ENCODE data around the gene LSS. TPM values are rescaled to one million over a fixed set of nuclear protein-coding genes. Genes with fewer than 3 reads are reported as not detected.

Gene LSS
- total and polyA plus RNA-seq, 4 donors: 9.3 to 85.2 (median 56.1) TPM

GRCh38 chr21:46264046-46264689 lies 35.6 kb upstream of the LSS start:
- no peak overlapping the region for H3K27ac ChIP-seq (ENCODE audit: low read depth in 1 of 2, low read length in 2 of 2)
- no peak overlapping the region for H3K4me3 ChIP-seq (ENCODE audit: low read length in 2 of 2)
- H3K9me3 ChIP-seq (ENCODE audit: control insufficient read depth, low read length): no peaks in the 10 kb centered on the region
- H3K4me1 ChIP-seq (ENCODE audit: control insufficient read depth in 1 of 2, insufficient read depth in 2 of 2, low read length in 2 of 2): no peaks in the 10 kb centered on the region
- H3K27me3 ChIP-seq (ENCODE audit: control insufficient read depth in 1 of 2, insufficient read depth in 2 of 2, low read length in 1 of 2): no peaks in the 10 kb centered on the region
- ATAC-seq (ENCODE audit: low FRiP score): no peak
- WGBS, 2 donors: 93 to 96% methylated on average over 22 of the region's 22 CpGs
- H3K36me3 ChIP-seq (ENCODE audit: control insufficient read depth in 1 of 2, insufficient read depth in 2 of 2, low read length in 1 of 2): peaks cover 0 to 9% of the 10 kb centered on the region in 2 donors
- intact Hi-C loops (cut with DNase I): no loop called here
- DNase-seq: peak in 1 of 2 donors; percentile 67

GRCh38 chr21:46256501-46256994 lies 28.0 kb upstream of the LSS start:
- intact Hi-C loops (cut with DNase I): no loop called here
- H3K36me3 ChIP-seq (ENCODE audit: control insufficient read depth in 1 of 2, insufficient read depth in 2 of 2, low read length in 1 of 2): peaks cover 0 to 22% of the 10 kb centered on the region in 2 donors
- 91 to 92% methylated on average over 18 of the region's 18 CpGs for WGBS, 2 donors

GRCh38 chr21:46255758-46256337 lies 27.3 kb upstream of the LSS start:
- Histone ChIP-seq H3K4me1 (ENCODE audit: control insufficient read depth in 1 of 2, insufficient read depth in 2 of 2, low read length in 2 of 2) (no peaks in the 10 kb centered on the region), H3K36me3 (ENCODE audit: control insufficient read depth in 1 of 2, insufficient read depth in 2 of 2, low read length in 1 of 2) (peaks cover 0 to 20% of the 10 kb centered on the region in 2 donors), H3K27ac (ENCODE audit: low read depth in 1 of 2, low read length in 2 of 2) (no peak overlapping the region), H3K9me3 (ENCODE audit: control insufficient read depth, low read length) (no peaks in the 10 kb centered on the region), H3K4me3 (ENCODE audit: low read length in 2 of 2) (no peak overlapping the region), H3K27me3 (ENCODE audit: control insufficient read depth in 1 of 2, insufficient read depth in 2 of 2, low read length in 1 of 2) (no peaks in the 10 kb centered on the region)
- intact Hi-C loops (cut with DNase I): no loop called here
- no peak for ATAC-seq (ENCODE audit: low FRiP score)
- 86% methylated on average over 6 of the region's 6 CpGs for WGBS, 2 donors
- DNase-seq: peak in 1 of 2 donors; percentile 59

More at GRCh38 chr21:46256501-46256994, 28.0 kb upstream of the LSS start:
- Histone ChIP-seq H3K27me3 (ENCODE audit: control insufficient read depth in 1 of 2, insufficient read depth in 2 of 2, low read length in 1 of 2) (no peaks in the 10 kb centered on the region), H3K9me3 (ENCODE audit: control insufficient read depth, low read length) (no peaks in the 10 kb centered on the region), H3K27ac (ENCODE audit: low read depth in 1 of 2, low read length in 2 of 2) (no peak overlapping the region), H3K4me1 (ENCODE audit: control insufficient read depth in 1 of 2, insufficient read depth in 2 of 2, low read length in 2 of 2) (no peaks in the 10 kb centered on the region), H3K4me3 (ENCODE audit: low read length in 2 of 2) (no peak overlapping the region)
- no peak for ATAC-seq (ENCODE audit: low FRiP score)
- peak in 1 of 2 donors; percentile 35 for DNase-seq

- ATAC-seq (ENCODE audit: low FRiP score) (no peak), DNase-seq (peak in 1 of 2 donors; percentile 70)
- Histone ChIP-seq H3K4me1 (ENCODE audit: control insufficient read depth in 1 of 2, insufficient read depth in 2 of 2, low read length in 2 of 2) (no peaks in the 10 kb centered on the region), H3K4me3 (ENCODE audit: low read length in 2 of 2) (no peak overlapping the region), H3K27ac (ENCODE audit: low read depth in 1 of 2, low read length in 2 of 2) (no peak overlapping the region), H3K9me3 (ENCODE audit: control insufficient read depth, low read length) (no peaks in the 10 kb centered on the region), H3K36me3 (ENCODE audit: control insufficient read depth in 1 of 2, insufficient read depth in 2 of 2, low read length in 1 of 2) (peaks cover 0 to 20% of the 10 kb centered on the region in 2 donors), H3K27me3 (ENCODE audit: control insufficient read depth in 1 of 2, insufficient read depth in 2 of 2, low read length in 1 of 2) (no peaks in the 10 kb centered on the region)
- 85 to 91% methylated on average over 11 of the region's 11 CpGs for WGBS, 2 donors
- intact Hi-C loops (cut with DNase I): no loop called here
Observed at GRCh38 chr21:46255166-46255565, 26.6 kb upstream of the LSS start.

- Histone ChIP-seq H3K9me3 (ENCODE audit: control insufficient read depth, low read length) (no peaks in the 10 kb centered on the region), H3K36me3 (ENCODE audit: control insufficient read depth in 1 of 2, insufficient read depth in 2 of 2, low read length in 1 of 2) (peaks cover 3 to 23% of the 10 kb centered on the region in 2 donors), H3K4me3 (ENCODE audit: low read length in 2 of 2) (no peak overlapping the region), H3K4me1 (ENCODE audit: control insufficient read depth in 1 of 2, insufficient read depth in 2 of 2, low read length in 2 of 2) (no peaks in the 10 kb centered on the region), H3K27ac (ENCODE audit: low read depth in 1 of 2, low read length in 2 of 2) (no peak overlapping the region), H3K27me3 (ENCODE audit: control insufficient read depth in 1 of 2, insufficient read depth in 2 of 2, low read length in 1 of 2) (no peaks in the 10 kb centered on the region)
- peak in 1 of 2 donors; percentile 51 for DNase-seq
- 72 to 75% methylated on average over 12 of the region's 12 CpGs for WGBS, 2 donors
- intact Hi-C loops (cut with DNase I): no loop called here
- ATAC-seq (ENCODE audit: low FRiP score): no peak
Observed at GRCh38 chr21:46254208-46254975, 25.8 kb upstream of the LSS start.

GRCh38 chr21:46253610-46254124 lies 25.1 kb upstream of the LSS start:
- H3K36me3 ChIP-seq (ENCODE audit: control insufficient read depth in 1 of 2, insufficient read depth in 2 of 2, low read length in 1 of 2): peaks cover 5 to 21% of the 10 kb centered on the region in 2 donors
- intact Hi-C loops (cut with DNase I): no loop called here
- WGBS, 2 donors: 76 to 78% methylated on average over 8 of the region's 8 CpGs
- ATAC-seq (ENCODE audit: low FRiP score): no peak
- H3K9me3 ChIP-seq (ENCODE audit: control insufficient read depth, low read length): no peaks in the 10 kb centered on the region
- no peaks in the 10 kb centered on the region for H3K27me3 ChIP-seq (ENCODE audit: control insufficient read depth in 1 of 2, insufficient read depth in 2 of 2, low read length in 1 of 2)
- H3K4me1 ChIP-seq (ENCODE audit: control insufficient read depth in 1 of 2, insufficient read depth in 2 of 2, low read length in 2 of 2): no peaks in the 10 kb centered on the region
- H3K27ac ChIP-seq (ENCODE audit: low read depth in 1 of 2, low read length in 2 of 2): no peak overlapping the region
- no peak overlapping the region for H3K4me3 ChIP-seq (ENCODE audit: low read length in 2 of 2)
- no peak for DNase-seq

GRCh38 chr21:46252840-46253239 lies 24.3 kb upstream of the LSS start:
- H3K4me1 ChIP-seq (ENCODE audit: control insufficient read depth in 1 of 2, insufficient read depth in 2 of 2, low read length in 2 of 2): no peaks in the 10 kb centered on the region
- WGBS, 2 donors: 89 to 91% methylated on average over 4 of the region's 4 CpGs
- H3K27ac ChIP-seq (ENCODE audit: low read depth in 1 of 2, low read length in 2 of 2): no peak overlapping the region
- H3K4me3 ChIP-seq (ENCODE audit: low read length in 2 of 2): no peak overlapping the region
- no peaks in the 10 kb centered on the region for H3K9me3 ChIP-seq (ENCODE audit: control insufficient read depth, low read length)
- peaks cover 5 to 21% of the 10 kb centered on the region in 2 donors for H3K36me3 ChIP-seq (ENCODE audit: control insufficient read depth in 1 of 2, insufficient read depth in 2 of 2, low read length in 1 of 2)
- no peak for DNase-seq
- H3K27me3 ChIP-seq (ENCODE audit: control insufficient read depth in 1 of 2, insufficient read depth in 2 of 2, low read length in 1 of 2): no peaks in the 10 kb centered on the region
- intact Hi-C loops (cut with DNase I): no loop called here
- no peak for ATAC-seq (ENCODE audit: low FRiP score)

- DNase-seq (no peak), ATAC-seq (ENCODE audit: low FRiP score) (no peak)
- no peaks in the 10 kb centered on the region for H3K9me3 ChIP-seq (ENCODE audit: control insufficient read depth, low read length)
- H3K4me1 ChIP-seq (ENCODE audit: control insufficient read depth in 1 of 2, insufficient read depth in 2 of 2, low read length in 2 of 2): no peaks in the 10 kb centered on the region
- intact Hi-C loops (cut with DNase I): no loop called here
- WGBS, 2 donors: 86 to 88% methylated on average over 6 of the region's 6 CpGs
- H3K36me3 ChIP-seq (ENCODE audit: control insufficient read depth in 1 of 2, insufficient read depth in 2 of 2, low read length in 1 of 2): peaks cover 5 to 23% of the 10 kb centered on the region in 2 donors
- no peak overlapping the region for H3K4me3 ChIP-seq (ENCODE audit: low read length in 2 of 2)
- H3K27me3 ChIP-seq (ENCODE audit: control insufficient read depth in 1 of 2, insufficient read depth in 2 of 2, low read length in 1 of 2): no peaks in the 10 kb centered on the region
- H3K27ac ChIP-seq (ENCODE audit: low read depth in 1 of 2, low read length in 2 of 2): no peak overlapping the region
Observed at GRCh38 chr21:46250146-46250725, 21.7 kb upstream of the LSS start.

All from aorta (tissue), 5 donors.